ENCODE measurements around the gene DMWD. TPM values are rescaled to one million over a fixed set of nuclear protein-coding genes. Genes with fewer than 3 reads are reported as not detected.
A peak's percentile ranks its signal among the peaks of the same experiment; 100 is the strongest.

The DMWD gene
- total RNA-seq, 2 experiments from 2014 or later = 28.6 to 31.5 TPM

DNA sequence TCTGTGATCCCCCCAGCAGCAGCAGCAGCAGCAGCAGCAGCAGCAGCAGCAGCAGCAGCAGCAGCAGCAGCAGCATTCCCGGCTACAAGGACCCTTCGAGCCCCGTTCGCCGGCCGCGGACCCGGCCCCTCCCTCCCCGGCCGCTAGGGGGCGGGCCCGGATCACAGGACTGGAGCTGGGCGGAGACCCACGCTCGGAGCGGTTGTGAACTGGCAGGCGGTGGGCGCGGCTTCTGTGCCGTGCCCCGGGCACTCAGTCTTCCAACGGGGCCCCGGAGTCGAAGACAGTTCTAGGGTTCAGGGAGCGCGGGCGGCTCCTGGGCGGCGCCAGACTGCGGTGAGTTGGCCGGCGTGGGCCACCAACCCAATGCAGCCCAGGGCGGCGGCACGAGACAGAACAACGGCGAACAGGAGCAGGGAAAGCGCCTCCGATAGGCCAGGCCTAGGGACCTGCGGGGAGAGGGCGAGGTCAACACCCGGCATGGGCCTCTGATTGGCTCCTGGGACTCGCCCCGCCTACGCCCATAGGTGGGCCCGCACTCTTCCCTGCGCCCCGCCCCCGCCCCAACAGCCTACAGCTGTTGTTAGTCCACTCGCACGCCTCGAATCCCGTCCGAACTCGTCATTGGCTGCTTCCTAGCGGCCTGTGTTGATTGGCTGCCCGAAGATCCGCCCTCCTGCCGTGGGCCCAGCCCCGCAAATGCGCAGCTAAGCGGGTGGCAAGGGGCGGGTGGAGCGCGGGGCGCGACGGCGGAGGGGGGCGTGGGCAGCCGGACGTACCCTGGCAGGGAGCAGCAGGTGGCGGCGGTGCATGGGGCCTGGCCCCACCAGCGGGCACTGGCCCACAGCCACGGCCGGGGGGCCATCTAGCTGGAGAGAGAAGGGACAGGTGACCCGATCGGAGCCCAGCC lies 22.2 kb downstream of the DMWD start:
- peaks cover 25% of the 10 kb centered on the region for H3K4me1 Mint-ChIP-seq (ENCODE audit: low read depth)
- Histone ChIP-seq H3K9me3 (ENCODE audit: control insufficient read depth in 1 of 2, insufficient read depth in 1 of 2, low read length in 2 of 2) (peaks cover 0 to 15% of the 10 kb centered on the region in 2 experiments), H3K27ac (ENCODE audit: low read depth in 1 of 2, low read length in 2 of 2) (peak overlapping the region in 1 of 2 donors; percentile 52), H3K27me3 (ENCODE audit: control insufficient read depth in 1 of 2, insufficient read depth in 2 of 2, low read length in 2 of 2) (peaks cover 12 to 22% of the 10 kb centered on the region in 2 experiments), H3K4me3 (ENCODE audit: low read length) (peak overlapping the region; percentile 79), H3K36me3 (ENCODE audit: insufficient read depth, low read length) (no peaks in the 10 kb centered on the region), H3K4me1 (ENCODE audit: insufficient read depth, low read length) (peaks cover 35% of the 10 kb centered on the region)
- DNase-seq = peak; percentile 82 to 95 (median 90)
- H3K36me3 Mint-ChIP-seq (ENCODE audit: low read depth) = peaks cover 3% of the 10 kb centered on the region
- CTCF ChIA-PET = interaction anchor here (0.5 to 7.2 kb wide), 21 partner anchors 10 to 1456 kb away, joined by 3 to 172 read pairs (median 5); partner anchors contain the start of genes CCDC61, DMPK, DMWD and FBXO46
- intact Hi-C loops (cut with DNase I, micrococcal nuclease) = loop anchor here (1.0 to 10.0 kb wide), 6 partner anchors 9 to 247 kb away; partner anchors contain the start of gene MEIOSIN (in 1 of the 2)
- POLR2A ChIA-PET = interaction anchor here (0.9 to 3.4 kb wide), 13 partner anchors 9 to 303 kb away, joined by 3 to 52 read pairs (median 6); partner anchors contain the start of genes DMPK, DMWD, FBXO46 and FOSB
- H3K4me3 Mint-ChIP-seq = peak overlapping the region; percentile 89
- H3K27me3 Mint-ChIP-seq = peaks cover 5% of the 10 kb centered on the region
- TF ChIP-seq, protein P1, sequence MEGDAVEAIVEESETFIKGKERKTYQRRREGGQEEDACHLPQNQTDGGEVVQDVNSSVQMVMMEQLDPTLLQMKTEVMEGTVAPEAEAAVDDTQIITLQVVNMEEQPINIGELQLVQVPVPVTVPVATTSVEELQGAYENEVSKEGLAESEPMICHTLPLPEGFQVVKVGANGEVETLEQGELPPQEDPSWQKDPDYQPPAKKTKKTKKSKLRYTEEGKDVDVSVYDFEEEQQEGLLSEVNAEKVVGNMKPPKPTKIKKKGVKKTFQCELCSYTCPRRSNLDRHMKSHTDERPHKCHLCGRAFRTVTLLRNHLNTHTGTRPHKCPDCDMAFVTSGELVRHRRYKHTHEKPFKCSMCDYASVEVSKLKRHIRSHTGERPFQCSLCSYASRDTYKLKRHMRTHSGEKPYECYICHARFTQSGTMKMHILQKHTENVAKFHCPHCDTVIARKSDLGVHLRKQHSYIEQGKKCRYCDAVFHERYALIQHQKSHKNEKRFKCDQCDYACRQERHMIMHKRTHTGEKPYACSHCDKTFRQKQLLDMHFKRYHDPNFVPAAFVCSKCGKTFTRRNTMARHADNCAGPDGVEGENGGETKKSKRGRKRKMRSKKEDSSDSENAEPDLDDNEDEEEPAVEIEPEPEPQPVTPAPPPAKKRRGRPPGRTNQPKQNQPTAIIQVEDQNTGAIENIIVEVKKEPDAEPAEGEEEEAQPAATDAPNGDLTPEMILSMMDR (IDR thresholded peaks at IDR 0.05) = peak; percentile 97
- H3K9me3 Mint-ChIP-seq = no peaks in the 10 kb centered on the region
- H3K27ac Mint-ChIP-seq = peak overlapping the region; percentile 87
- ATAC-seq (ENCODE audit: poor library complexity) = peak; percentile 75

DNA sequence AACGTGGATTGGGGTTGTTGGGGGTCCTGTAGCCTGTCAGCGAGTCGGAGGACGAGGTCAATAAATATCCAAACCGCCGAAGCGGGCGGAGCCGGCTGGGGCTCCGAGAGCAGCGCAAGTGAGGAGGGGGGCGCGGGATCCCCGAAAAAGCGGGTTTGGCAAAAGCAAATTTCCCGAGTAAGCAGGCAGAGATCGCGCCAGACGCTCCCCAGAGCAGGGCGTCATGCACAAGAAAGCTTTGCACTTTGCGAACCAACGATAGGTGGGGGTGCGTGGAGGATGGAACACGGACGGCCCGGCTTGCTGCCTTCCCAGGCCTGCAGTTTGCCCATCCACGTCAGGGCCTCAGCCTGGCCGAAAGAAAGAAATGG lies 22.8 kb downstream of the DMWD start:
- peak overlapping the region; percentile 89 for H3K4me3 Mint-ChIP-seq
- Histone ChIP-seq H3K36me3 (ENCODE audit: insufficient read depth, low read length) (no peaks in the 10 kb centered on the region), H3K4me1 (ENCODE audit: insufficient read depth, low read length) (peaks cover 35% of the 10 kb centered on the region), H3K27me3 (ENCODE audit: control insufficient read depth in 1 of 2, insufficient read depth in 2 of 2, low read length in 2 of 2) (peaks cover 16 to 26% of the 10 kb centered on the region in 2 experiments), H3K9me3 (ENCODE audit: control insufficient read depth in 1 of 2, insufficient read depth in 1 of 2, low read length in 2 of 2) (peaks cover 0 to 15% of the 10 kb centered on the region in 2 experiments), H3K27ac (ENCODE audit: low read depth in 1 of 2, low read length in 2 of 2) (peak overlapping the region; percentile 52 to 56), H3K4me3 (ENCODE audit: low read length) (peak overlapping the region; percentile 79)
- peaks cover 3% of the 10 kb centered on the region for H3K36me3 Mint-ChIP-seq (ENCODE audit: low read depth)
- intact Hi-C loops (cut with DNase I, micrococcal nuclease) = loop anchor here (1.0 to 10.0 kb wide), 7 partner anchors 9 to 247 kb away; partner anchors contain the start of genes FBXO46 (in 1 of the 2) and MEIOSIN (in 1 of the 2)
- DNase-seq (peak in 8 of 14 experiments; percentile 38 to 87 (median 44)), ATAC-seq (ENCODE audit: poor library complexity) (peak; percentile 58)
- peaks cover 25% of the 10 kb centered on the region for H3K4me1 Mint-ChIP-seq (ENCODE audit: low read depth)
- TF ChIP-seq, protein P1 (IDR thresholded peaks at IDR 0.05) = no peak
- POLR2A ChIA-PET = interaction anchor here (0.9 to 3.4 kb wide), 19 partner anchors 9 to 302 kb away, joined by 3 to 52 read pairs (median 5); partner anchors contain the start of genes DMPK, DMWD, FBXO46 and FOSB
- H3K27me3 Mint-ChIP-seq = peaks cover 10% of the 10 kb centered on the region
- CTCF ChIA-PET = interaction anchor here (0.7 to 7.2 kb wide), 20 partner anchors 10 to 1574 kb away, joined by 3 to 172 read pairs (median 6); partner anchors contain the start of genes CCDC61, DMPK, DMWD and FBXO46
- peak overlapping the region; percentile 87 for H3K27ac Mint-ChIP-seq
- H3K9me3 Mint-ChIP-seq = no peaks in the 10 kb centered on the region
